GM18526 (cell line): ENCODE measurements around the gene SEC14L5.

Source experiments
- POLR2A ChIP-seq: IDR thresholded peaks from 3 replicates; pipeline ENCODE4 v1.6.1; 2011; ENCODE audit not compliant: insufficient read length; ENCODE audit errors: extremely low read depth

The SEC14L5 gene

DNA sequence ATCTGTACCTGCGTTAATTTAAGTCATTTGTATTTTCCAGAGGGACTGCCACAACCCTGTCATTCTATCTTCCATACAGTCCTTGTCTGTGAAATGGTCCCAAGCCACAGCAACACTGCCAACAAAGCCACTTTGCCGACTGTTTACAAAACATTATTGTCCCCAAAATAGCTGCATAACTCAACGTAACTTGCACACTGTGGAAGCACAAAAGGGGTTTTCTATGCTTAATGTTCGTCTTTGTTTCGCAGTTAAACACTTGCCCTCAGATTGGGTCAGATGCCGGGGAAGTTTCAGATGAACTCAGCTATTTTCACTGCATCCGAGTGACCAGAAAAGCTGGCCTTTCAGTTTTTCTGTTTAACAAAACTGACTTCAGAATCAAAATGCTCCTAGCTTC, 4.6 kb downstream of the SEC14L5 start:
- TF ChIP-seq POLR2A, result no peak

- TF ChIP-seq POLR2A, result no peak
Measured at GRCh38 chr16:4966736-4967453, 8.8 kb downstream of the SEC14L5 start.

DNA sequence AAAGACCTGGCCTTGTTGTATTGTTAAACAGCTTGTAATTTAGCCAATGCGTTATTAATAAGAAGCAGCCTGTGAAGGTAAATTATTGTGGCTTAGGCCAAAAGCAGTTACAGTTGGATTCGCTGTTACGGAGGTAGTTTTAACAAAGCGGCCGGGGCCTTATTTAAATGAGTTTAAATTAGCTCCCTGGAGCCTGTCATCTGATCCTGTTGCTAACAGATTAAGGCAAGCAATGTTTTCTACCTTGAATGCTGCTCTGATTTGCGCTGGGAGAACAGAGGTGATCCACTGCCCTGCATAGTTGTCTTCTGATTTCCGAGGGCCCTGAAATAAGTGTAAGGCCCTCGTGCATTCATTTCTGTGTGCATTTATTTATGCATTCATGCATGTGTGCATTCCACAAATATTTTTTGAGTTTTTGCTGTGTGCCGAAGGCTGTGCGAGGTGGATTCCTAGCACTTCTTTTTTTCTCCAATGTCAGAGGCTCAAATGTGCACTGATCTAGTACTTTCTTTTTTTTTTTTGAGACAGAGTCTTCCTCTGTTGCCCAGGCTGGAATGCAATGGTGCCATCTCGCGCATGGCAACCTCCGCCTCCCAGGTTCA, 10.9 kb downstream of the SEC14L5 start:
- no peak for TF ChIP-seq POLR2A

DNA sequence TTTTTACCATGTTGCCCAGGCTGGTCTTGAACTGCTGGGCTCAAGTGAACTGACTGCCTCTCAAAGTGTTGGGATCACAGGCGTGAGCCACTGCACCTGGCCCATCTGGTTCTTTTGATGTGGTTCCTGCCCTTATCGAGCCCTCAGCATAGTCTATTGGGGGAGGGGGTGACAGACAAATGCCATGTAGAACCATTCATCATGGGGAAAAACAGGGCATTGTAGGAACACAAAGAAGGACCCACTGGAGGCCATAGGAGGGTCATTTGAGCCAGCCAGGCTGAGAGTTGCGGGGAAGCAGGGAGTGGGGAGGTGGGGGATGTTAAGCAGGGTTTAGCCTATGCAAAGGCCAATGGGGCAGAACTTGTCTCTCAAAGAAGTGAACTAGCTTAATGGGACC, 11.9 kb downstream of the SEC14L5 start:
- TF ChIP-seq POLR2A, result no peak

GRCh38 chr16:4972938-4973587, 14.9 kb downstream of the SEC14L5 start:
- no peak for TF ChIP-seq POLR2A

DNA sequence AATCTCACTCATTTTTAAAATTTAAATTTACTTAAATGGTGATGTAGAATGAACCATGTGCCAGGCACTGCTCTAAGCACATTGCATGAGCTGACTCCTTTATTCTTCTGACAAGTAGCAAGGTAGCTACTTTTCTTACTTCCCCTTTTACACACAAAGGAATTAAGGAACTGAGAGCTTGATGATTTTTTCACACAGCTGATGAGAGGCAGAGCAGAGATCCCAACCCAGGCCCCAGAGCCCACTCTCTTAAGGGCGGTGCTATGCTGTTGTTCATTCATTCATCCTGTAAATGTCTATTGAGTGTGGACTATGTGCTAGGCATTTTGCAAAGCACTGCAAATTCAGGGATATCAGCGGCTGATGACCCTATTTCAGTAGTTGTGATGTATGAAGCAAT, 17.9 kb downstream of the SEC14L5 start:
- no peak for TF ChIP-seq POLR2A

DNA sequence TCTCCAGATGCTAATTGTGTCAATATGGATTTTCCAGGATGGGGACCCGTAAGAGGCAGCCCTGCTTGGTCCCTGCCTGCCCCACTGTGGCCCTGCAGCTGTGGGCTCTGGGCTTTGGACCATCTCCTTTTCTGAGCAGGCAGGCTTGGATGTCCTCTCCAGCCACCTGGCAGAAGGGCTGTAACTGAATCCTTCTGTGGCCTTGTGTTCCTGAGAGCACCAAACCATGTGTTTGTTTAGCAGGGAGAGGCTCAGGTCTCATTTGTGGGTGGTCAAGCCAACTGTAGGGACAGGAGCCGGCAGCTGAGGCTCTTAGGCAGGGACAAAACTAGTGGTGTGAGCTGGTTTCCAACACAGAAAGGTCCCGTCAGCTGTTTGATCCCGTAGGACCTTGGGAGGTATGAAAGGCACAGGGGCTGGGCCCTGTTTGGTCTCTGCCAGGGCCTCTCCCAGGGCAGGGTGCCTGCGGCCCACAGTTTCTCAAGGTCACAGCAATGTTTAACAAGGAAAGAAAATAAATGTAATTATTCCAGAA, 18.5 kb downstream of the SEC14L5 start:
- no peak for TF ChIP-seq POLR2A

DNA sequence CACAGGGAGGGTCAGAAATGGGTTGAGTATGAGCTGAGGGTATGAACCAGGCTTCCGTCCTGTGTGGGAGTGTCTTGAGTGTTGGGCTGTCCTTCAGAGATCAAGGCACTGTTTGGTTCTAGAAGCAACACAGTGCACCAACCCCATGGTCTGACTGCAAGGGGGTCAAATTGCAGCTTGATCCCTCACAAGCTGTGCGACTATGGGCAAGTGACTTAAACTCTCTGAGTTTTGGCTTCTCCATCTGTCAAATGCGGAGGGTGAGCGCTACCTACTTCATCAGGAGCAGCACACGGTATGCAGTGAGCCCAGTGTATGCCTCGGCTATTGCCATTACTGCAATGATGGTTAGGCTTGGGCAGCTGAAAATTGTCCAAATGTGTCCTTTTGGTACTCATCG, 21.0 kb downstream of the SEC14L5 start:
- no peak for TF ChIP-seq POLR2A

GRCh38 chr16:4979736-4980660, 21.9 kb downstream of the SEC14L5 start:
- TF ChIP-seq POLR2A, result no peak

GRCh38 chr16:4980691-4981090, 22.6 kb downstream of the SEC14L5 start:
- TF ChIP-seq POLR2A, result no peak

DNA sequence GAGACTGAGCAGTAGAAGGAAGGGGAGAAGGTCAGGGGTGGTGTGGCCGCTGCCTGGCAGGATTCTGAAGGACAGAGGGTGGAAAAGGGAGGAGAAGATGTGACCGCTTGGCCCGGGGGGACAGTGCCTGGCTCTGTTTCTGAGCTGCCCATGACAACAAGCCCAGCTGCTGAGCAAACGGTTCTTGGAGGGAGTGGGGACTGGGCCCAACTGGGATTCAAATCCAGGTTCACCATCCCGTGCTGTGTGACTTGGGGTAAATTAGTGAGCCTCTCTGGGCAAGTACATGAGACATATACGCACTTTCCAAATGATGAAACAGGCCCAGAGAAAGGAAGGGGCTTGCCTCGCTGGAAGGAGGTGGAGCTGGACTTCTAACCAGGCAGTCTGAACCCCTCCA, 23.3 kb downstream of the SEC14L5 start:
- TF ChIP-seq POLR2A, result no peak

DNA sequence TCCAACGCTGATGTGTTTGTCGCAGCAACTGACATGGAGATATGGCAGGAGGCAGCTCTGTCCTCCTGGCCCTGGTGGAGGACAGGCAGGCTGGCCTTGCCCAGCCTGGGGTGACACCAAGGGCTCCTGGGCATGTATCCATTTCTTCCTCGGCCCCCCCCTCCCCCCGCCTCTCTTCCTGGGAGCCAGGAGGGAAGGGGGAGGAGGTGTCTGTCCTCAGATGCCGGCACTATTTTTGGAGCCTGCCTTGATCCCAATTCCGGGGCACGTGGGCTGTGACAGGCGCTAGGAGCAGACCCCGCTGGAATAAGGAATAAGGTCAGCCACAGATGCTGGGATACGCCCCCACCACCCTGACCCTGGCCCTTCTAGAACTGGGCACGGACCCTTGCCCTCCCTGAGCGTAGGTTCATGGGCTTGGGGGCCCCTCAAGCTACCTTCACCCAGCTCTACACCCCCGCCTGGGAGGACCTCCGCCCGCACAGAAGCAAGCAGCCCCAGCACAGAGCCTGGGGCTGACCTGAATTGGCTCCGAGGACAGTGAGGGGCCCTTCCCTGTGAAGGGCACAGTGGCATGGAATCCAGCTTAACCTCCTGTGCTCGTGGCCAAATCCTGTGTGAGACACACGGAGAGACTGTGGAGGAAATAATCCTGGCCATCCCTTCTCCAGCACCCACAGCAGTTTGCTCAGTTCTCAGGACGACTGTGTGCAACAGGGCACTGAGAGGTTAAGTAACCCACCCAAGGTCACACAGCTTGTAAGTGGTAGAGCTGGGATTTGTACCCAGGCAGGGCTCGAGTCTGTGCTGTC, 24.1 kb downstream of the SEC14L5 start:
- TF ChIP-seq POLR2A, result no peak

DNA sequence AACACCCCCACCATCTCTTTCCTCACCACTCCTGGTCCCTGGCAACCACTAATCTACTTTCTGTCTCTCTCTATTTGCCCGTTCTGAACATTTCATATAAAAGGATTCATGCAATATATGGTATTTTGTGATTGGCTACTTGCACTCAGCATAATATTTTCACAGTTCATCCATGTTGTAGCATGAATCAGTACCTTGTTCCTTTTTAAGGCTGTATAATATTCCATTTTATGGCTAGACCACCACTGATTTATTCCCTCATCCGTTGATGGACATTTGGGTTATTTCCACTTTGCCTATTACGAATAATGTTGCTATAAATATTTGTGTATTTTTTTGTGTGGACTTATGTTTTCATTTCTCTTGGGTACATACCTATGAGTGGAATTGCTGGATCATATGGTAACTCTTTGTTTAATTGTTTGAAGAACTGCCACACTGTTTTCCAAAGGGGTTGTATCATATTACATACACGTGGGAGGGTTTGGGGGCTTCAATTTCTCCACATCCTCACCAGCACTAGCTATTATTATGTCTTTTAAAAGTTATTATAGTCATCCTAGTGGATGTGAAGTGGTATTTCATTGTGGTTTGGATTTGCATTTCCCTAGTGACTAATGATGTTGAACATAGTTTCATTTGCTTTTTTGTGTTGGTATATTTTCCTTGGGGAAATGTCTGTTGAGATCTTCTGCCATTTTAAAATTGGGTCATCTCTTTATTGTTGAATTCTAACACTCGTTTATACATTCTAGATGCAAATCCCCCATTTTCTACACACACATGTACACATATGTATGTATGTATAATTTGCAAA, 26.3 kb downstream of the SEC14L5 start:
- TF ChIP-seq POLR2A, result no peak

DNA sequence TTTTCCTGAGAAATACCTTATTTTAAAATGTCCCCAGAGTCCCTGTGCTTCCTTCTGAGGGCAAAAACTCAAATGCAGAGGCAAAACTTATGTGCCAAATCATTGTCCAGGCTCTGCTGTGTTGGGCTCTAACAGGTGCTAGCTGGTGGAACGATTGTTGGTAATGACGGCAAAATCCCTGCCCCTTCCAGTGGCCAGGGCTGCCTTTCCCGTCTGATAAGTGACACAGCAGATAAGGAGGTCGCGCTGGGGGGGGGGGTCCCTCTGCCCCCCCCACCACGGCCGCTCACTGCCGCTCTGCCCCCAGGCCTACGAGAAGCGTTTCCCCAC, 29.1 kb downstream of the SEC14L5 start:
- no peak for TF ChIP-seq POLR2A
